RWPE2 (cell line): ENCODE measurements around the gene MACROH2A2.

ENCODE experiments used
- ATAC-seq: fragments of 200-7000 bp; cut with Tn5 transposase; 3 replicates; pipeline ENCODE4 v1.9.1; 2021; ENCODE audit warnings: low read depth
- DNase-seq: peaks from one replicate; pipeline ENCODE4 v3.0.0-alpha.2; 2020; ENCODE audit warnings: low spot score
- H3K27ac ChIP-seq: fragments of 450-650 bp; 2 replicates; pipeline ENCODE4 v1.5.1; 2017; ENCODE audit warnings: mild to moderate bottlenecking; ENCODE audit not compliant: poor library complexity, severe bottlenecking
- H3K27me3 ChIP-seq: fragments of 250-450 bp; sonication (Bioruptor Pico); 2 replicates; pipeline ENCODE4 v1.5.1; 2021; ENCODE audit warnings: mild to moderate bottlenecking, moderate library complexity; ENCODE audit not compliant: insufficient read depth, poor library complexity, severe bottlenecking
- H3K36me3 ChIP-seq: fragments of 250-450 bp; sonication (Bioruptor Pico); 2 replicates; pipeline ENCODE4 v1.5.1; 2020; ENCODE audit warnings: low read depth, mild to moderate bottlenecking, moderate library complexity
- H3K4me1 ChIP-seq: fragments of 250-450 bp; sonication (Bioruptor Pico); 2 replicates; pipeline ENCODE4 v1.5.1; 2021; ENCODE audit warnings: mild to moderate bottlenecking, moderate library complexity; ENCODE audit not compliant: insufficient read depth, poor library complexity, severe bottlenecking
- H3K4me3 ChIP-seq: fragments of 250-450 bp; sonication (Bioruptor Pico); 2 replicates; pipeline ENCODE4 v1.5.1; 2021; ENCODE audit warnings: mild to moderate bottlenecking, moderate library complexity; ENCODE audit not compliant: severe bottlenecking
- H3K9me3 ChIP-seq: fragments of 250-450 bp; sonication (Bioruptor Pico); 2 replicates; pipeline ENCODE4 v1.5.1; 2021; ENCODE audit warnings: mild to moderate bottlenecking, moderate library complexity; ENCODE audit not compliant: severe bottlenecking
- CTCF ChIP-seq: fragments of 450-650 bp; IDR thresholded peaks from one replicate; pipeline ENCODE4 v1.5.1; 2017; ENCODE audit warnings: mild to moderate bottlenecking, moderate library complexity; ENCODE audit not compliant: poor library complexity, severe bottlenecking

Gene MACROH2A2

GRCh38 chr10:70090951-70091350 lies 38.3 kb downstream of the MACROH2A2 start:
- ATAC-seq (no peak), DNase-seq (no peak)
- Histone ChIP-seq H3K27me3 (no peaks in the 10 kb centered on the region), H3K4me1 (no peaks in the 10 kb centered on the region), H3K36me3 (peaks cover 24% of the 10 kb centered on the region), H3K4me3 (no peak overlapping the region), H3K9me3 (no peaks in the 10 kb centered on the region), H3K27ac (no peak overlapping the region)
- TF ChIP-seq CTCF, result no peak

- peaks cover 25% of the 10 kb centered on the region for H3K36me3 ChIP-seq
- DNase-seq (no peak), ATAC-seq (no peak)
- no peak overlapping the region for H3K4me3 ChIP-seq
- no peaks in the 10 kb centered on the region for H3K27me3 ChIP-seq
- H3K27ac ChIP-seq, result no peak overlapping the region
- H3K4me1 ChIP-seq, result no peaks in the 10 kb centered on the region
- no peaks in the 10 kb centered on the region for H3K9me3 ChIP-seq
- no peak for TF ChIP-seq CTCF
Measured at GRCh38 chr10:70092389-70092718, 39.7 kb downstream of the MACROH2A2 start.

DNA sequence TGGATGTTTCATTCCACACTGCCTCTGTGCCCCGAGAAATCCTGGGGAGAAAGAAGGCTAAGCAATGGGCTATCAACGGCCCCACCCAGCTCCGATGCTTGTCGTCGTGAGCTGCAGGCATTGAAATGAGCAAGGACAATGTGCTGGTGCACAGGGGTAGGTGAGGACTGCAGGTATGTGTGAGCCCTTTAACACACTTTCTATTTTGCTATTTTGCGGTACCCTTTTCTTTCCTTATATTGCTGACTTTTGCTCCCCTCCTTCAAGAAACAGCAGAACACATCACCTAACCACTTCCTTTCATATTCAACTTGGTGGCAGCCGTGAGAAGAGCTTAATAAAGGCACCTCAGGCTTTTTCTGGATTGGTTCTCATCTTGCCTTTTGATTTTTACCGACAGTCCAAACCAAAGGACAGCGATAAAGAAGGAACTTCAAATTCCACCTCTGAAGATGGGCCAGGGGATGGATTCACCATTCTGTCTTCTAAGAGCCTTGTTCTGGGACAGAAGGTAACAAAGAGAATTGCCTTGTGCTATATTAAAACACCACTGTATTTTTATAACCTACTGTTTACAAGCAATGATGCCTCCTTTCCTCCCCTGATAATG lies 40.8 kb downstream of the MACROH2A2 start:
- ATAC-seq, result no peak
- no peak for TF ChIP-seq CTCF
- Histone ChIP-seq H3K9me3 (no peaks in the 10 kb centered on the region), H3K27ac (no peak overlapping the region), H3K4me1 (no peaks in the 10 kb centered on the region), H3K27me3 (no peaks in the 10 kb centered on the region), H3K4me3 (no peak overlapping the region), H3K36me3 (peaks cover 28% of the 10 kb centered on the region)
- DNase-seq, result no peak

DNA sequence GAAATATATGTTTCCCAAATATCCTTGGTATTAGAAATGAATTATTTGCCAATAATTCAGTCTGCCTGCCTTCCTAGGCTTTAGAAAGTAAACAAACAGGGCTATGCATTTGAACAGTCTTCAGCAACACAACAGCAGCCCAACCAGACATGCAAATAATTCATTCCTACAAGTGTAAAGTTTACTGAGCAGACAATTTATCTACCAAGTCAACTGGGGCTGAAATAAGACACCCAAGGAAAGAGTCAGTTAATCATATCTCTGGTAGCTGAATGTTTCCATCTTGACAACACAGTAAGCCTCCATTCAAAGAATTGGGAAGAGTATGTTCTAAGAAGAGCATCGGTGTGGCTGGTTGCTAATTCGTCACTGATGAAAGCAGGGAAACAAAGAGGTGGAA lies 41.6 kb downstream of the MACROH2A2 start:
- H3K4me3 ChIP-seq, result no peak overlapping the region
- no peaks in the 10 kb centered on the region for H3K27me3 ChIP-seq
- H3K36me3 ChIP-seq, result peaks cover 34% of the 10 kb centered on the region
- DNase-seq, result no peak
- no peaks in the 10 kb centered on the region for H3K4me1 ChIP-seq
- no peak for ATAC-seq
- no peak for TF ChIP-seq CTCF
- no peak overlapping the region for H3K27ac ChIP-seq
- no peaks in the 10 kb centered on the region for H3K9me3 ChIP-seq

GRCh38 chr10:70096016-70096704 lies 43.5 kb downstream of the MACROH2A2 start:
- no peak for TF ChIP-seq CTCF
- no peak overlapping the region for H3K27ac ChIP-seq
- H3K36me3 ChIP-seq, result peaks cover 38% of the 10 kb centered on the region
- no peaks in the 10 kb centered on the region for H3K9me3 ChIP-seq
- H3K4me1 ChIP-seq, result no peaks in the 10 kb centered on the region
- no peak for DNase-seq
- no peak for ATAC-seq
- H3K4me3 ChIP-seq, result no peak overlapping the region
- H3K27me3 ChIP-seq, result no peaks in the 10 kb centered on the region
